Endothelial cell of umbilical vein (primary cell): ENCODE data around the gene SPRY1. TPM values are rescaled to one million over a fixed set of nuclear protein-coding genes. Genes with fewer than 3 reads are reported as not detected.

Source experiments
- BruUV-seq: library from RNA; stranded (reverse); fragments of 400-500 nt; replicated peaks from 2 replicates; lab custom pipeline; 2021; lab: Mats Ljungman, UMichigan
- CTCF ChIA-PET: fragments of 300-600, 350-600 bp; sonication (Branson Sonifier 250); formaldehyde crosslinking; loops from one replicate; lab custom pipeline; 2021; ENCODE audit warnings: antibody characterized with exemption, inconsistent platforms; lab: Charles Lee
- POLR2A ChIA-PET: fragments of 300-600, 350-600 bp; sonication (Branson Sonifier 250); formaldehyde crosslinking; loops from one replicate; lab custom pipeline; 2021; ENCODE audit warnings: antibody characterized with exemption, inconsistent platforms; lab: Charles Lee
- DNase-seq: peaks from one replicate; pipeline ENCODE4 v3.0.0-alpha.2; 2011; ENCODE audit warnings: low read depth, low spot score
- FAIRE-seq: peaks from 2 replicates; lab custom pipeline; 2011; peaks lifted over from hg19 to GRCh38; lab: Jason Lieb, UNC
- H2AFZ ChIP-seq: 2 replicates; pipeline ENCODE4 v1.6.0; 2012; ENCODE audit warnings: low read depth, low read length, control low read depth, inconsistent platforms
- H3K27ac ChIP-seq: 2 replicates; pipeline ENCODE4 v1.5.1; 2011; ENCODE audit warnings: low read depth, mild to moderate bottlenecking, control low read depth, low read length, moderate library complexity; ENCODE audit not compliant: insufficient read depth
- H3K27me3 ChIP-seq, 2 experiments: 2 replicates each; pipeline versions ENCODE4 v1.6.0 to v1.6.1; 2011; ENCODE audit warnings: low read length in 2 of 2, mixed read lengths in 1 of 2; ENCODE audit not compliant: control insufficient read depth in 2 of 2, insufficient read depth in 2 of 2
- H3K36me3 ChIP-seq, 2 experiments: 2 replicates in 1 of 2; 3 replicates in 1 of 2; pipeline ENCODE4 v1.5.1; 2011; ENCODE audit warnings: low read length in 2 of 2, mild to moderate bottlenecking in 1 of 2, moderate library complexity in 1 of 2; ENCODE audit not compliant: control insufficient read depth in 2 of 2, insufficient read depth in 2 of 2; ENCODE audit errors: extremely low read depth in 1 of 2
- H3K4me1 ChIP-seq: 3 replicates; pipeline ENCODE4 v1.5.1; 2011; ENCODE audit warnings: mild to moderate bottlenecking, low read length; ENCODE audit not compliant: control insufficient read depth, insufficient read depth; ENCODE audit errors: extremely low read depth
- H3K4me2 ChIP-seq: 2 replicates; pipeline ENCODE4 v1.6.1; 2011; ENCODE audit warnings: low read length, control low read depth, mixed read lengths; ENCODE audit not compliant: insufficient read depth
- H3K4me3 ChIP-seq, 3 experiments: fragments of 200-600 bp in 1 of 3; sonication (generic), shearing (Covaris generic) in 1 of 3; replicated peaks in 1 of 3; 2 replicates each; pipeline ENCODE4 v1.5.1; 2011 to 2016; ENCODE audit warnings: control low read depth in 3 of 3, low read length in 3 of 3, mild to moderate bottlenecking in 2 of 3, inconsistent platforms in 1 of 3, low read depth in 1 of 3, moderate library complexity in 1 of 3; ENCODE audit not compliant: insufficient read depth in 1 of 3
- H3K79me2 ChIP-seq: 2 replicates; pipeline ENCODE4 v1.6.0; 2012; ENCODE audit warnings: low read length, inconsistent platforms; ENCODE audit not compliant: control insufficient read depth, insufficient read depth
- H3K9ac ChIP-seq: replicated peaks from 2 replicates; pipeline ENCODE3; 2011; ENCODE audit warnings: low read length, control low read depth; ENCODE audit not compliant: insufficient read depth; ENCODE audit errors: extremely low read depth
- H3K9me1 ChIP-seq: replicated peaks from 3 replicates; pipeline ENCODE4 v1.6.0; 2011; ENCODE audit warnings: mild to moderate bottlenecking, low read length; ENCODE audit not compliant: control insufficient read depth, insufficient read depth; ENCODE audit errors: extremely low read depth
- H3K9me3 ChIP-seq: replicated peaks from 2 replicates; pipeline ENCODE4 v1.5.1; 2012; ENCODE audit warnings: low read length, inconsistent platforms; ENCODE audit not compliant: control insufficient read depth, insufficient read depth
- H4K20me1 ChIP-seq: replicated peaks from 2 replicates; pipeline ENCODE3; 2011; ENCODE audit warnings: mild to moderate bottlenecking, low read length; ENCODE audit not compliant: control insufficient read depth, insufficient read depth; ENCODE audit errors: extremely low read depth
- CTCF ChIP-seq, 2 donors: IDR thresholded peaks; 1 replicate in 1 of 2; 2 replicates in 1 of 2; pipeline ENCODE4 v1.5.1; 2011; ENCODE audit warnings: low read length in 2 of 2, mild to moderate bottlenecking in 2 of 2, moderate library complexity in 2 of 2, control low read depth in 1 of 2, inconsistent platforms in 1 of 2, low read depth in 1 of 2; ENCODE audit not compliant: insufficient read depth in 1 of 2; ENCODE audit errors: extremely low read depth in 1 of 2
- EZH2 ChIP-seq: IDR thresholded peaks from 2 replicates; pipeline ENCODE4 v1.6.1; 2012; ENCODE audit warnings: borderline replicate concordance, low read depth, mild to moderate bottlenecking, moderate library complexity, low read length, inconsistent platforms; ENCODE audit not compliant: severe bottlenecking
- FOS ChIP-seq: IDR thresholded peaks from 2 replicates; pipeline ENCODE4 v1.6.1; 2011; ENCODE audit warnings: mild to moderate bottlenecking, low read length, moderate library complexity, borderline replicate concordance; ENCODE audit not compliant: insufficient read depth
- GATA2 ChIP-seq: IDR thresholded peaks from 2 replicates; pipeline ENCODE4 v1.7.0; 2011; ENCODE audit warnings: low read depth, mild to moderate bottlenecking, moderate library complexity, mixed read lengths, low read length; ENCODE audit not compliant: insufficient read length, insufficient read depth
- JUN ChIP-seq: IDR thresholded peaks from 2 replicates; pipeline ENCODE4 v1.6.1; 2011; ENCODE audit warnings: borderline replicate concordance, low read depth; ENCODE audit not compliant: insufficient read length, insufficient read depth
- MAX ChIP-seq: IDR thresholded peaks from 2 replicates; pipeline ENCODE4 v1.6.1; 2011; ENCODE audit not compliant: insufficient read depth, insufficient read length
- MYC ChIP-seq: IDR thresholded peaks from one replicate; pipeline ENCODE4 v1.6.1; 2011; ENCODE audit warnings: mild to moderate bottlenecking, low read depth, low read length
- POLR2A ChIP-seq: IDR thresholded peaks from 2 replicates; pipeline ENCODE4 v1.6.1; 2012; ENCODE audit warnings: low read depth, mild to moderate bottlenecking, control low read depth, low read length
- POLR2AphosphoS5 ChIP-seq: IDR thresholded peaks from 2 replicates; pipeline ENCODE4 v1.6.1; 2012; ENCODE audit warnings: low read depth, mild to moderate bottlenecking, control low read depth, low read length, moderate library complexity; ENCODE audit not compliant: insufficient read depth
- dilution Hi-C: fragments of 300-500 bp; cut with MboI; formaldehyde crosslinking; loops from one replicate; pipeline ENCODE4 v1.15.0; 2019; ENCODE audit warnings: low sequenced_read_pairs; ENCODE audit not compliant: extremely low pct_ligation_motif_present
- intact Hi-C: fragments of 100-400 bp; cut with micrococcal nuclease; formaldehyde crosslinking; loops from one replicate; pipeline ENCODE4 v1.10.0; 2022
- polyA plus RNA-seq, 4 experiments: library from polyadenylated mRNA; depleted of rRNA in 3 of 4; stranded (reverse) in 3 of 4; unstranded in 1 of 4; fragments of >200 nt; gene quantifications; 2 replicates each; pipeline versions ENCODE4 v1.2.1 to v1.2.3, GENCODE V29; 2011 to 2012; ENCODE audit warnings: missing spikeins in 1 of 4
- total RNA-seq: library from RNA; stranded (reverse); gene quantifications from 2 replicates; pipeline ENCODE4 v1.2.3, GENCODE V29; 2021

SPRY1 gene
- total and polyA plus RNA-seq, 2 donors (not counting 3 experiments of a cell fraction or from before 2014, with no cell fraction given): 14.1 to 43.7 TPM

- Histone ChIP-seq H3K4me1 (no peaks in the 10 kb centered on the region), H3K9ac (no peak overlapping the region), H3K27ac (no peak overlapping the region), H3K9me1 (no peaks in the 10 kb centered on the region), H3K9me3 (no peaks in the 10 kb centered on the region), H3K4me2 (no peak overlapping the region), H3K27me3 (no peaks in the 10 kb centered on the region), H4K20me1 (no peaks in the 10 kb centered on the region), H2AFZ (no peak overlapping the region), H3K4me3 (no peak overlapping the region), H3K36me3 (no peaks in the 10 kb centered on the region), H3K79me2 (no peaks in the 10 kb centered on the region)
- dilution Hi-C loops (no loop called here), intact Hi-C loops (no loop called here)
- CTCF ChIA-PET: interaction anchor here (1.4 kb wide), 1 partner anchor 12 kb away, joined by 7 read pairs; no protein-coding TSS in a partner anchor
- POLR2A ChIA-PET: no interaction called here
- BruUV-seq: no TSS peak
- no peak for FAIRE-seq
- TF ChIP-seq MAX (no peak), CTCF (IDR thresholded peaks at IDR 0.05; ENCODE audit: extremely low read depth in 1 of 2, insufficient read depth in 1 of 2, low read depth in 1 of 2, low read length in 2 of 2) (no peak), FOS (no peak)
- no peak for DNase-seq
These were observed 37.0 kb downstream of the SPRY1 start for GRCh38 chr4:123433573-123433972.

GRCh38 chr4:123433976-123434375 is 37.4 kb downstream of the SPRY1 start:
- no peak overlapping the region for H3K4me3 ChIP-seq
- no peaks in the 10 kb centered on the region for H3K9me3 ChIP-seq
- DNase-seq (no peak), FAIRE-seq (no peak)
- no peaks in the 10 kb centered on the region for H4K20me1 ChIP-seq
- ChIA-PET POLR2A (no interaction called here), CTCF (interaction anchor here (1.4 kb wide), 1 partner anchor 11 kb away, joined by 7 read pairs; no protein-coding TSS in a partner anchor)
- H3K27me3 ChIP-seq: no peaks in the 10 kb centered on the region
- H2AFZ ChIP-seq: no peak overlapping the region
- TF ChIP-seq POLR2A: no peak
- no peak for TF ChIP-seq MYC
- TF ChIP-seq GATA2: no peak
- no peak for TF ChIP-seq JUN
- no peak for TF ChIP-seq MAX
- TF ChIP-seq POLR2AphosphoS5: no peak
- no peak for TF ChIP-seq FOS
- TF ChIP-seq EZH2: no peak
- no peak for TF ChIP-seq CTCF (IDR thresholded peaks at IDR 0.05; ENCODE audit: extremely low read depth in 1 of 2, insufficient read depth in 1 of 2, low read depth in 1 of 2, low read length in 2 of 2)
- H3K79me2 ChIP-seq: no peaks in the 10 kb centered on the region
- intact Hi-C loops: no loop called here
- no peaks in the 10 kb centered on the region for H3K4me1 ChIP-seq
- H3K27ac ChIP-seq: no peak overlapping the region
- H3K9ac ChIP-seq: no peak overlapping the region
- BruUV-seq: no TSS peak
- dilution Hi-C loops: no loop called here
- no peaks in the 10 kb centered on the region for H3K9me1 ChIP-seq
- H3K36me3 ChIP-seq: no peaks in the 10 kb centered on the region
- no peak overlapping the region for H3K4me2 ChIP-seq
